ENCODE measurements around the gene SLC9A9. TPM values are rescaled to one million over a fixed set of nuclear protein-coding genes. Genes with fewer than 3 reads are reported as not detected.

SLC9A9 gene
- total RNA-seq, 1 experiment from 2014 or later: not detected

- no peak overlapping the region for H3K27ac Mint-ChIP-seq (ENCODE audit: unreplicated experiment)
- no peaks in the 10 kb centered on the region for H3K4me1 ChIP-seq
- intact Hi-C loops (cut with micrococcal nuclease; ENCODE audit: unreplicated experiment): no loop called here
- no peak for DNase-seq
- no peaks in the 10 kb centered on the region for H3K4me1 Mint-ChIP-seq (ENCODE audit: low read depth, unreplicated experiment)
- BruUV-seq (replicated peaks): no TSS peak
- TF ChIP-seq CTCF (IDR thresholded peaks at IDR 0.05; ENCODE audit: insufficient read depth in 1 of 2, low read depth in 1 of 2, low read length in 1 of 2, severe bottlenecking in 1 of 2, unreplicated experiment in 1 of 2): no peak
- no peaks in the 10 kb centered on the region for H3K36me3 Mint-ChIP-seq (ENCODE audit: insufficient read depth, unreplicated experiment)
- H3K9me3 Mint-ChIP-seq (ENCODE audit: unreplicated experiment): no peaks in the 10 kb centered on the region
- H3K9me3 ChIP-seq: no peaks in the 10 kb centered on the region
- H3K27me3 Mint-ChIP-seq (ENCODE audit: insufficient read depth, unreplicated experiment): peaks cover 6% of the 10 kb centered on the region
- no peak overlapping the region for H3K4me3 Mint-ChIP-seq (ENCODE audit: unreplicated experiment)
- ChIA-PET POLR2A (no interaction called here), CTCF (no interaction called here)
- no peaks in the 10 kb centered on the region for H3K27me3 ChIP-seq (replicated peaks; ENCODE audit: control insufficient read depth, insufficient read depth, low read length)
- no peaks in the 10 kb centered on the region for H3K36me3 ChIP-seq (ENCODE audit: control insufficient read depth, insufficient read depth, low read length)
- H3K4me3 ChIP-seq (ENCODE audit: low read depth, low read length): no peak overlapping the region
Observed at GRCh38 chr3:143455480-143455879, 392.8 kb downstream of the SLC9A9 start.

- ChIA-PET CTCF (no interaction called here), POLR2A (no interaction called here)
- no peaks in the 10 kb centered on the region for H3K9me3 ChIP-seq
- H3K4me3 ChIP-seq (ENCODE audit: low read depth, low read length): no peak overlapping the region
- no peaks in the 10 kb centered on the region for H3K27me3 ChIP-seq (replicated peaks; ENCODE audit: control insufficient read depth, insufficient read depth, low read length)
- Mint-ChIP-seq H3K4me1 (ENCODE audit: low read depth, unreplicated experiment) (no peaks in the 10 kb centered on the region), H3K27ac (ENCODE audit: unreplicated experiment) (no peak overlapping the region), H3K4me3 (ENCODE audit: unreplicated experiment) (no peak overlapping the region), H3K27me3 (ENCODE audit: insufficient read depth, unreplicated experiment) (peaks cover 7% of the 10 kb centered on the region), H3K36me3 (ENCODE audit: insufficient read depth, unreplicated experiment) (peaks cover 5% of the 10 kb centered on the region), H3K9me3 (ENCODE audit: unreplicated experiment) (no peaks in the 10 kb centered on the region)
- no peaks in the 10 kb centered on the region for H3K4me1 ChIP-seq
- H3K36me3 ChIP-seq (ENCODE audit: control insufficient read depth, insufficient read depth, low read length): no peaks in the 10 kb centered on the region
- no peak for DNase-seq
- BruUV-seq (replicated peaks): no TSS peak
- TF ChIP-seq CTCF (IDR thresholded peaks at IDR 0.05; ENCODE audit: insufficient read depth in 1 of 2, low read depth in 1 of 2, low read length in 1 of 2, severe bottlenecking in 1 of 2, unreplicated experiment in 1 of 2): no peak
- intact Hi-C loops (cut with micrococcal nuclease; ENCODE audit: unreplicated experiment): no loop called here
Observed at GRCh38 chr3:143450632-143451031, 397.6 kb downstream of the SLC9A9 start.

- no peak for TF ChIP-seq CTCF (IDR thresholded peaks at IDR 0.05; ENCODE audit: insufficient read depth in 1 of 2, low read depth in 1 of 2, low read length in 1 of 2, severe bottlenecking in 1 of 2, unreplicated experiment in 1 of 2)
- H3K27me3 Mint-ChIP-seq (ENCODE audit: insufficient read depth, unreplicated experiment): peaks cover 7% of the 10 kb centered on the region
- CTCF ChIA-PET: no interaction called here
- DNase-seq: no peak
- no TSS peak for BruUV-seq (replicated peaks)
- H3K36me3 Mint-ChIP-seq (ENCODE audit: insufficient read depth, unreplicated experiment): peaks cover 5% of the 10 kb centered on the region
- H3K9me3 Mint-ChIP-seq (ENCODE audit: unreplicated experiment): no peaks in the 10 kb centered on the region
- Histone ChIP-seq H3K27me3 (replicated peaks; ENCODE audit: control insufficient read depth, insufficient read depth, low read length) (no peaks in the 10 kb centered on the region; the same call in 1 of the 2 replicates), H3K4me3 (ENCODE audit: low read depth, low read length) (no peak overlapping the region), H3K36me3 (ENCODE audit: control insufficient read depth, insufficient read depth, low read length) (no peaks in the 10 kb centered on the region), H3K9me3 (no peaks in the 10 kb centered on the region), H3K4me1 (no peaks in the 10 kb centered on the region)
- H3K4me1 Mint-ChIP-seq (ENCODE audit: low read depth, unreplicated experiment): no peaks in the 10 kb centered on the region
- H3K27ac Mint-ChIP-seq (ENCODE audit: unreplicated experiment): no peak overlapping the region
- POLR2A ChIA-PET: no interaction called here
- H3K4me3 Mint-ChIP-seq (ENCODE audit: unreplicated experiment): no peak overlapping the region
- intact Hi-C loops (cut with micrococcal nuclease; ENCODE audit: unreplicated experiment): no loop called here
Observed at GRCh38 chr3:143447491-143447890, 400.8 kb downstream of the SLC9A9 start.
